RWPE2 (cell line): ENCODE measurements around the gene MN1.

Experiments
- ATAC-seq: fragments of 200-7000 bp; cut with Tn5 transposase; 3 replicates; pipeline ENCODE4 v1.9.1; 2021; ENCODE audit warnings: low read depth
- DNase-seq: peaks from one replicate; pipeline ENCODE4 v3.0.0-alpha.2; 2020; ENCODE audit warnings: low spot score
- H3K27ac ChIP-seq: fragments of 450-650 bp; 2 replicates; pipeline ENCODE4 v1.5.1; 2017; ENCODE audit warnings: mild to moderate bottlenecking; ENCODE audit not compliant: poor library complexity, severe bottlenecking
- H3K27me3 ChIP-seq: fragments of 250-450 bp; sonication (Bioruptor Pico); 2 replicates; pipeline ENCODE4 v1.5.1; 2021; ENCODE audit warnings: mild to moderate bottlenecking, moderate library complexity; ENCODE audit not compliant: insufficient read depth, poor library complexity, severe bottlenecking
- H3K36me3 ChIP-seq: fragments of 250-450 bp; sonication (Bioruptor Pico); 2 replicates; pipeline ENCODE4 v1.5.1; 2020; ENCODE audit warnings: low read depth, mild to moderate bottlenecking, moderate library complexity
- H3K4me1 ChIP-seq: fragments of 250-450 bp; sonication (Bioruptor Pico); 2 replicates; pipeline ENCODE4 v1.5.1; 2021; ENCODE audit warnings: mild to moderate bottlenecking, moderate library complexity; ENCODE audit not compliant: insufficient read depth, poor library complexity, severe bottlenecking
- H3K4me3 ChIP-seq: fragments of 250-450 bp; sonication (Bioruptor Pico); 2 replicates; pipeline ENCODE4 v1.5.1; 2021; ENCODE audit warnings: mild to moderate bottlenecking, moderate library complexity; ENCODE audit not compliant: severe bottlenecking
- H3K9me3 ChIP-seq: fragments of 250-450 bp; sonication (Bioruptor Pico); 2 replicates; pipeline ENCODE4 v1.5.1; 2021; ENCODE audit warnings: mild to moderate bottlenecking, moderate library complexity; ENCODE audit not compliant: severe bottlenecking
- TF ChIP-seq, protein P1 (sequence below): fragments of 450-650 bp; IDR thresholded peaks from one replicate; pipeline ENCODE4 v1.5.1; 2017; ENCODE audit warnings: mild to moderate bottlenecking, moderate library complexity; ENCODE audit not compliant: poor library complexity, severe bottlenecking

Gene MN1

DNA sequence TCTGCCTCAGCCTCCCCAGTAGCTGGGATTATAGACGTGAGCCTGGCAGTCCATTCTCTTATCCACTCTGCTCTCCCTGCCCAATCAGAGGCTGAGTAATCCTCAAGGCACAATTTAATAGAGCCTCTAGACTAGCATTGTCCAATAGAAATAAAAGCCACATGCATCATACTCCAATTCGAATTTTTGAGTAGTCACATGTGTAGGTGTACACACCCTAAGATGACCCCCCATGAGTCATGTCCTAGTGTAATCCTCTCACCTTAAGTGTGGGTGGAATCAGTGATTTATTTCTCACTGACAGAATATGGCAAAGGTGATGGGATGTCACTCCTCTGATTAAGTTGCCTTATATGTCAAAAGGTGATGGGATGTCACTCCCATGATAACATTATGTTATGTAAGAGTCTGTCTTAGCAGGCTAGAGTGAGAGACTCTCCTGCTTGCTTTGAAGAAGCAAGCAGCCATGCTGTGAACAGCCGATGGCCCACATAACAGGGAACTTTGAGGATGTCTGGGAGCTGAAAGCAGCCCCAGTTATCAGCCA is 61.3 kb downstream of the MN1 start:
- TF ChIP-seq, protein P1, sequence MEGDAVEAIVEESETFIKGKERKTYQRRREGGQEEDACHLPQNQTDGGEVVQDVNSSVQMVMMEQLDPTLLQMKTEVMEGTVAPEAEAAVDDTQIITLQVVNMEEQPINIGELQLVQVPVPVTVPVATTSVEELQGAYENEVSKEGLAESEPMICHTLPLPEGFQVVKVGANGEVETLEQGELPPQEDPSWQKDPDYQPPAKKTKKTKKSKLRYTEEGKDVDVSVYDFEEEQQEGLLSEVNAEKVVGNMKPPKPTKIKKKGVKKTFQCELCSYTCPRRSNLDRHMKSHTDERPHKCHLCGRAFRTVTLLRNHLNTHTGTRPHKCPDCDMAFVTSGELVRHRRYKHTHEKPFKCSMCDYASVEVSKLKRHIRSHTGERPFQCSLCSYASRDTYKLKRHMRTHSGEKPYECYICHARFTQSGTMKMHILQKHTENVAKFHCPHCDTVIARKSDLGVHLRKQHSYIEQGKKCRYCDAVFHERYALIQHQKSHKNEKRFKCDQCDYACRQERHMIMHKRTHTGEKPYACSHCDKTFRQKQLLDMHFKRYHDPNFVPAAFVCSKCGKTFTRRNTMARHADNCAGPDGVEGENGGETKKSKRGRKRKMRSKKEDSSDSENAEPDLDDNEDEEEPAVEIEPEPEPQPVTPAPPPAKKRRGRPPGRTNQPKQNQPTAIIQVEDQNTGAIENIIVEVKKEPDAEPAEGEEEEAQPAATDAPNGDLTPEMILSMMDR = no peak
- Histone ChIP-seq H3K27me3 (no peaks in the 10 kb centered on the region), H3K9me3 (peaks cover 2% of the 10 kb centered on the region), H3K4me3 (no peak overlapping the region), H3K4me1 (no peaks in the 10 kb centered on the region), H3K27ac (no peak overlapping the region), H3K36me3 (no peaks in the 10 kb centered on the region)
- DNase-seq (no peak), ATAC-seq (peak; percentile 55)

DNA sequence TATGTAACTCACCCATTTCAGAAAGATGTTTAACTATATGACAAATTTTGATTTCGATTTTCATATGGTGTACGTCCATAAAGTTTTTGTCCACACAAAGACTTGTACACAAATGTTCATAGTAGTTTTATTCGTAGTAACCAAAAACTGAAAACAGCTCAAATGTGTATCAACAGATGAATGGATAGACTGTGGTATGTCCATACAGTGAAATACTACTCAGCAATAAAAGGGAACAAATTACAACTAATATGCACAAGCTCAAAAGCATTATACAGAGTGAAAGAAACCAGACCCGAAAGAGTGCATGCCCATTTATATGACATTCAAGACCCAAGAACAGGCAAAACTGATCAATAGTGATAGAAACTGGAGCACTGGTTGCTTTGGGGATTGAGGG is 64.0 kb downstream of the MN1 start:
- no peak overlapping the region for H3K4me3 ChIP-seq
- no peaks in the 10 kb centered on the region for H3K36me3 ChIP-seq
- no peak overlapping the region for H3K27ac ChIP-seq
- no peaks in the 10 kb centered on the region for H3K4me1 ChIP-seq
- no peaks in the 10 kb centered on the region for H3K27me3 ChIP-seq
- no peak for ATAC-seq
- peaks cover 2% of the 10 kb centered on the region for H3K9me3 ChIP-seq
- DNase-seq = no peak
- TF ChIP-seq, protein P1 = no peak

DNA sequence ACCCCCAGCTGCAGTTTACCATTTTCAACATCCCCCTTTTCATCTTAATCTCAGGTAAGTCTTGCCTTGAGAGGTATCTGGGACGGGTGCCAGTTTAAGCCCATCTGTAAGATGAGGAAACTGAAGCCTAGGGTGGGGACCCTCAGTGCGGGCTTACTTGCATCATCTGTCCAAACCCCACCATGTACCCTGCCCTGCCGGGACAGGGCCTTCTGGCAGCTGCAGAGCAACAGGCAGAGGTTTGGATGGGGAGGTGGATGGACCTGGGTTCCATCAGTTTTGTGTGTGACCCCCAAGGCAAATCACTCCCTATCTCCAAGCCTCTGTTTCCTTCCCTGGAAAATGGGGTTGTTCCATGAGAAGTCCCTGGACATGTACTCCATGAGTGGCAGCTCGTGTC is 67.5 kb downstream of the MN1 start:
- no peaks in the 10 kb centered on the region for H3K36me3 ChIP-seq
- no peak overlapping the region for H3K4me3 ChIP-seq
- no peak overlapping the region for H3K27ac ChIP-seq
- no peak for DNase-seq
- peaks cover 2% of the 10 kb centered on the region for H3K9me3 ChIP-seq
- ATAC-seq = no peak
- H3K27me3 ChIP-seq = no peaks in the 10 kb centered on the region
- no peaks in the 10 kb centered on the region for H3K4me1 ChIP-seq
- TF ChIP-seq, protein P1 = no peak

DNA sequence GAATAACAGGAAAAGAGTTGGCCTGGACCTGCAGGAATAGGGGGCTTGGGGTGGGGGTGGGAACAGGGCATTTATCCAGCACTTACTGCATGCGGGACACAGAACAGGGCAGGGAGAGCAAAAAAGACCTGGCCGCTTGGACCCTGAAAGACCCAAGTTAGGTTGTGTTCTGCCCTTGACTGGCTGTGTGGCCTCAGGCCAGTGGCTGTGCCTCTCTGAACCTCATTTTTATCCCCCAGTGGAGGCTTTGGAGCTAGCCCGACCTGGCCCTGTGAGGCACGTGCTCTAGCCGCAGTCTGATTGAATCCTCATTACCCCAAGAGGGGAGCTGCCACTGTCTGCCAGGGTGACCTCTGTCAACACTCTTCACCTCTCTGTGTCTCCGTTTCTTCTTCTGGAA is 68.7 kb downstream of the MN1 start:
- DNase-seq (no peak), ATAC-seq (no peak)
- Histone ChIP-seq H3K4me1 (no peaks in the 10 kb centered on the region), H3K27me3 (no peaks in the 10 kb centered on the region), H3K27ac (no peak overlapping the region), H3K36me3 (no peaks in the 10 kb centered on the region), H3K9me3 (no peaks in the 10 kb centered on the region), H3K4me3 (no peak overlapping the region)
- TF ChIP-seq, protein P1 = no peak

DNA sequence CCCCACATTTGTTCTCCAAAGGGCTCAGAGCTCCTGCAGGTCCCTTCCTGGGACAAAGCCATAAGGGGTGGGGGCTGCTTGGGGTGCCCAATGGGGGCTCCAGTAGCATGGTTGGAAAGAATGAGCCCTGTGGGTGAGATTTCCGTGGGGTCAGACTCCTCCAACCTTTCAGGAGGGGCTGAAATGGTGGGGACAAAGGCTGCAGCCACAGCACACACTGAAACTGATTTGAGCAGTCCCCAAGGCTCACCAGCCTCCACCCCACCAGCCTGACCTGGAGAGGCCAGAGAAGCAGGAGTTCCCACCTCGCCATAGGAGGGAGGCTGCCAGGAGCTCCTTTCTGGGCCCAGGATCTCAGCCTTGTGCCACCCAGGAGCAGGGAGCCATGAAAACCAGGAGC is 69.2 kb downstream of the MN1 start:
- H3K27ac ChIP-seq = no peak overlapping the region
- H3K4me3 ChIP-seq = no peak overlapping the region
- H3K9me3 ChIP-seq = no peaks in the 10 kb centered on the region
- H3K4me1 ChIP-seq = no peaks in the 10 kb centered on the region
- no peaks in the 10 kb centered on the region for H3K36me3 ChIP-seq
- DNase-seq = no peak
- TF ChIP-seq, protein P1 = no peak
- H3K27me3 ChIP-seq = no peaks in the 10 kb centered on the region
- ATAC-seq = no peak
